Stimulated activated CD4-positive, alpha-beta T cell treated with anti-CD3 and anti-CD28 coated beads, Interleukin-1b, Interleukin-23, amount 100 ng/mL, for 4 hours (primary cell): Measurements from ENCODE around the gene TYR.
"Not testable (repeated sequence)": the region's sequence is repeated elsewhere in the genome, so short reads cannot be mapped to it uniquely, and the experiment has no call there.

Experiments
- DNase-seq, 2 donors: peaks; one replicate each; pipeline ENCODE4 v3.0.0-alpha.2; 2020; ENCODE audit warnings: low read depth in 2 of 2

Gene TYR

GRCh38 chr11:89272540-89273088 is 94.9 kb downstream of the TYR start:
- DNase-seq: not testable (repeated sequence)

- not testable (repeated sequence) for DNase-seq
Observed at GRCh38 chr11:89273220-89273619, 95.5 kb downstream of the TYR start.

DNA sequence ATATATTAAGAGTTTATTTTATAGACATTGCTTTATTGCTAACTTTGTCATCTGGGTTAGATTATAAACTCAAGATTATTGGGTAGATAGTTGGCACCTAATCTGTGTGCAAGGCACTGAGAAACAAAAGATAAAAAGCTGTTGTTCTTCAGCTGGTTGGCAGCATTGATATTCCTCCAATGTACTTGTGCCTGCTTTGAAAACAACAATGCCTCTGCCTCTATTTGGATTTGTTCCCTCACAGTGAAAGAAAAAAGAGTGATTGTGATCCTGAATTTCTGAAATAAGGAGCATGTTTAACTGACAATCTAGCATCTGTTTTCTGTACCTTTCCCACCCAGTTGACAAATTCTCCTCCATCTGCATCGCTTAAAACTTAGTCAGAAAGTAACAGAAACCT is 98.3 kb downstream of the TYR start:
- DNase-seq: no peak

- no peak for DNase-seq
Observed at GRCh38 chr11:89279176-89279575, 101.5 kb downstream of the TYR start.

- DNase-seq: not testable (repeated sequence)
Observed at GRCh38 chr11:89281032-89281677, 103.5 kb downstream of the TYR start.

DNA sequence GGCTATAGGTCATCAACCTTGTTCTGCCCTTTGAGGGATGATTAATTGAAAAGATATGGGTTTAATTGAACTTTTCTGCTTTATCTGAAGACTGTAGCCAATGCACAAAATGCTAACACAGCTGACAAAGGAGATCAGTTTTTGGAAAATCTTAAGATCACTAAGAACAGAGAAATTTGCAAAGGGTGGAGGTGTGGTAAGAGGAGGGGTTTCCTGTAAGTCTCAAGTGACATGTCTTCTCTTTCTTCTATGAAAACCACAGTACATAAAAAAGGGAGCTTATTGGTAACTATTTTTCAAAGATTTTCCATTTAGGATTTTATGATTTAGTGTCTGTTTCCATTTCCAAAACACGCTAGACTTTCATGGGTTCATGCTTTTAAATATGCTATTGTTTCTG is 108.9 kb downstream of the TYR start:
- not testable (repeated sequence) for DNase-seq

DNA sequence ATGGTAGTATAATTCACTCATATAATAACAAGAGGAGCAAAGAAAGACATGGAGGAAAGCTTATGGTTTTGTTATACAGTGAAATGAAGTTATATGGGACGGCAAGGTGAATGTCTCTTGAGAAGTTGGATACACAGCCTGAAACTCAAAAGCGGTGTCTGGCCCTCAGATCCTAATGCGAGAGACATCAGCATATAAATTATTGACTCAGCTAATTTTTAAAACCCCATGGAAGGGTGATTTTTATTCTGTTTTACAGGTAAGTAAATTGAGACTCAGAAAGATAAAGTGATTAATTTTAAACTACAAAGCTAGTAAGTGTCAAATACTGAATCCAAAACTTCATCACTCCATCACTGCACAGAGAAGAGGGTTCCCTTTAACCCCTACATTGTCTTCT is 110.3 kb downstream of the TYR start:
- DNase-seq: not testable (repeated sequence)

- no peak for DNase-seq
Observed at GRCh38 chr11:89293965-89294679, 116.4 kb downstream of the TYR start.

- not testable (repeated sequence) for DNase-seq
Observed at GRCh38 chr11:89295023-89295422, 117.3 kb downstream of the TYR start.

DNA sequence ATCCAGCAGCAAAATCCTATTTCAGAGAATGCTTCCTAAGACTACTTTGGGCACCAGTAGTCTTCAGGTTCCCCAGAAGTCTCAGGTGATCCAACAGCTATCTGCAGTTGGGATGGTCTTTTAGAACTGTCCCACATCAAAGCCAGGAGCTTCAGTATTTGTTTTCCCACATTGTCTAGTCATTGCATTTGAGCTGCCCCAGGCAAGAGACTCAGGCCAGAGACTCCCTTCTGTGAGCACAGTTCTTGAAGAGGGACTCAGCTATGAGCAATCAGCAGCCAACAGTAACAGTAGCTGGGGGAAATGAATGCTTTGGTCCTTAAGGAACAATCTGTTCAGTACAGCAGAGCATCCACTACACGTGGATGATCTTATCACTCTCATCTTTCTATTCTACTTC is 125.4 kb downstream of the TYR start:
- not testable (repeated sequence) for DNase-seq

- DNase-seq: not testable (repeated sequence)
Observed at GRCh38 chr11:89308272-89308671, 130.6 kb downstream of the TYR start.

GRCh38 chr11:89309321-89309985 is 131.8 kb downstream of the TYR start:
- DNase-seq: not testable (repeated sequence)

DNA sequence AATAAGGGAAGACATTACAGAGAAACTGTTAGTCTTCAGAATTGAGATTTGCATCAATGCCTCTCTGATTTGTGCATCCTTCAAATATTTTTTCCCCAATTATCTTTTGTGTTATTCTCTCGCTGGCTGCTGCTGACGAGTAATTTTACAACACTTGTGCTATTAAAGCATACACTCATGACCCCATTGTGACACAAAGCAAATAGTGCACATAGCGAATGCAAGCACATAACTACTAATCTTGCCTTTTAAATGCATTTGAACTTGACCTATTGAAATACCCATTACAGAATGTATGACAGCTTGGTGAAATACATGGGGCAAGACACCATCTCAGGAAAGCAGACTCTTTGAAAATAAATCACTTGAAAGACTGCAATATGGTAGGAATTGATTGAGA is 132.9 kb downstream of the TYR start:
- DNase-seq: not testable (repeated sequence)

DNA sequence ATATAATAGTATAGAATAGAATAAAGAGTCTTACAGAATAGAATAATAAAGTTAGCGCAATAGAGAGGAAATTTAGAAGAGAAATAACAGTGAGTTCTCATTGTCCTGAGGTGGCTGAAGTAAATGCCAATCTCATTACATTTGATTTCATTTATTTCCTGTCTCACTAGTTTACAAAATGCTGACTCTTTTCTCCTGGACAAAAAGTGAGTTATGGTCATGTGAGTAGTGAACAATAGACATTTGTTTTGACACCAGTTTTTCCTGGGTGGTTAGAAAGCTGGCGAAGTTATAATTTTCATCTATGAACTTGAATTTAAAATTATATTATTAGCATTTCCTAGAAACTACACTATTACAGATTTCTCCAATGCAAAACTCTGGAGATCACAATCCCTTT is 143.7 kb downstream of the TYR start:
- DNase-seq: no peak

DNA sequence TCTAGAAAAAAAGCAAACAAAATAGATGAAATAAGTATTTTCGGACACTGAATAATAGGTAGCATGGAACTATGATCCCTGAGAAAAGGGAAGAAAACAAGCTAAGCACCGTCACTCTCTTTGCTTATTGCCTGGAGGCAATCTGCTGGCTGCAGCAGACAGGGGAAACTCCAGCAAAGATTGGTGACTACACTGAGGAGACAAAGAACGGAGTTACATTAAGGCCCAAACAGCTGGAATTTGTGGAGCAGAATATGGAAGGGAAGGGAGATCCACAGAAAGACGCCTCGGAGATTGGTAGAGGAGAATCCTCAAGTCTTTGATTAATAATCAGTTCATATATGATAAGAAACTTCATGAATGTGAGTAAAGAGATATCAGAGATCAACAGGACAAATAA is 150.2 kb downstream of the TYR start:
- DNase-seq: no peak

GRCh38 chr11:89331940-89332339 is 154.3 kb downstream of the TYR start:
- DNase-seq: not testable (repeated sequence)

DNA sequence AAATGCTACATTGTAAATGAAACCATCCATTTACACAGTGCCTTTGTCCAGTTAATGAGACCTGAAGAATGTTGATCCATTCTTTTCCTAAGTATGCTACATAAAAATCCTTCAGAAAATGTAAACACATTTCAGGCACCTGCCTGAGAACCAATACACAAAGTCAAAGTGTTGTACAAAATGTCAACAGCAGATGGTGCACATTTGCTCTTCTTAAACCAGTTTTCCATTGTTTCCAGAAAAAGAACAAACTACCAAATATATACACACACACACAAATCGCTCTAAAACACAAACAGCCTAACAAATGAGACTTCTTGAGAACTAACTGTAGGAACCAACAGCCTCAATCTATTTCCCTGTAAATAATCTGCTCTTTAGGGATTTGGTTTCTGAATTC is 156.0 kb downstream of the TYR start:
- not testable (repeated sequence) for DNase-seq

DNA sequence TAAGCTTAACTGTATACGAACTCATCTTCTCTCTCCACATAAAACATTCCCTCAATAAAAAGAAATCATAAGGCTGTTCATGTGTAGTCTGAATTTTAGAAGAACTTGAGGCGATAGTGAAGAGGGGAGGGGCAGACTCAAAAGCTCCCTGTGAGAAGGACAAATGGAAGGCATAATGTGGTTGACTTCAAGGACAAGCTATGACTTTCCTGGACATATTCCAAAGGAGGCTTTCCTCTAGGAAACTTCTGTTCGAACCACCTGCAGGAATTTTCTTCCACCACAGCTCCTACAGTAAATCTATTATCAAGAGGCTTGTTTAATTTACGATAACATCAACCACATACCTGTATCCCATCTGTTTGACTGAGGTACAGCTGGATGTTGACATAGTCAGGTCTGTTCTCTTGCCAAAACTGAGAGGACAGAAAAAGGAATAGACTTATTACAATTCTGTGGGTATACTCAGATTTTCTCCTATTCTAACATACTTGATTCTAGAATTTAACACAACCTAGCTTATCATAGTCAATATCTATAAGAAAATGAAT is 159.5 kb downstream of the TYR start:
- DNase-seq: not testable (repeated sequence)

GRCh38 chr11:89338073-89338472 is 160.4 kb downstream of the TYR start:
- DNase-seq: not testable (repeated sequence)

DNA sequence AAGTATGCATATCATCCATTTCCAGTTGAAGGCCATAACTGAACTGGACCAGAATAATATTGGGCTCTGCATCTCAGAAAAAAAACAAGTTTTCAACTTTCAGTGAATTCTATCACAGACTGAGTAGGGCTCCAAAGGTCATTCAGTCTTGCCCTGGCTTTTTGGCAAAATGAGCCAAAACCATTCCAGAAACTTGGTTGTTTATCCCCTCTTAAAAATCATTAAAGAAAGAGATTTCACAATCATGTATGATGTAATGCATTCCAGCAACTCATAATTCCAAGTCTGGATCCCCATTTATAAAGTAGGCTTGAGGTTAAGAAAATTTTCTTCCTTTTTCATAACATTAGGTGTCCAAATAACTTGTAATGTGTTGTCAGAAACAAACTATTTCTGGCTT is 162.8 kb downstream of the TYR start:
- DNase-seq: not testable (repeated sequence)

DNA sequence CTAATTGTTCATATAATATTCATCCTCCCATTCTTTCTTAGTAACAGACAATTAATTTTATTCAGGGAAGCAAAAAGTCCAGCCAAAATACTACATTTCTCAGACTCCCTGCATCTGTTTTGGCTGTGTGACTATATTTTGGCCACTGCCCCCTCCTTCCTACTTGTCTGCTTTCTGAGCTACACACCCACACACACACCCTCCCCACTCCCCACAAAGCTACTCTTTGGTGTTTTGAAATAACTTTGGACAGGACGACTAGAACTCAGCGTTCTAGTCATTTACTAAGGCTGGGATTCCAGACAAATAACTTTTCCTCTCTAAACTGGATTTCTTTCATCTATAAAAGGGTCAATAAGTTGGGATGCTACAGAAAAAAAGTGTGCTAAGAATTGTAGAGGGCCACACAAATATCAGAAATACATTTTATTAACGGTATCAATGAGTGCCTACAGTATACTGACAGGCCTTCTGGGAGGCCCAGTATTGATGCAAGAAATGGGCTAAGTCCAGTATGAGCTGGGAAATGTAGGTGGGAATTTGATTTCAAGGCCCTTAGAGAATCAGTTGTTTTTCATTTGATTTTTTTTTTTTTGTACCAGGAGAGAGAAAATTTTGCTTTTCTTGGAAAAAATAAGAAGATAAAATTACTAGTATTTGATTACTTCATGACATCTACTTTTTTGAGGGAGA is 165.4 kb downstream of the TYR start:
- not testable (repeated sequence) for DNase-seq
